ENCODE measurements around the gene C1orf35.

Gene C1orf35

GRCh38 chr1:228102791-228103620 is at the start of gene C1orf35:
Gene C1orf35 (minus strand): TSS chr1:228103325. CDS start chr1:228103227, 98 bp downstream.
- peak; percentile 82 to 91 for DNase-seq (ENCODE audit: extremely low read depth in 1 of 2, low read depth in 1 of 2)

DNA sequence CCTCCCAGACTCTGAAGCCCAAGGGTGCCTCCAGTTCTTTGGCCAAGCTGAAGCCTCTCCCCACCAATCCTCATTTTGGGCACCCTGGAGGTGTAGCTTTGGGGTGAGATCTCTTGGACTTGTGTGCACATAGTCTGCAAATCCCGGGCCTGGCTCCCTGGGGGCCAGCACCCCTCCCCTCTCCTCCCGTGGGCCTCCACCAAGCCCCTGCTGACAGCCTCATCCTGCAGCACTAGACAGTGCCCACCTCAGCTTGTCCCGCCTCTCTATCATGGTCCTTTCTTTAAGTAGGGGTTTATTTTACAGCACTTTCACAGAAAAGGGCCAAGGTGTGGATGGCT is 49.8 kb upstream of the C1orf35 start:
- no peak for DNase-seq (ENCODE audit: extremely low read depth in 1 of 2, low read depth in 1 of 2)

- DNase-seq (ENCODE audit: extremely low read depth in 1 of 2, low read depth in 1 of 2), result no peak
Measured at GRCh38 chr1:228152097-228152917, 49.2 kb upstream of the C1orf35 start.

DNA sequence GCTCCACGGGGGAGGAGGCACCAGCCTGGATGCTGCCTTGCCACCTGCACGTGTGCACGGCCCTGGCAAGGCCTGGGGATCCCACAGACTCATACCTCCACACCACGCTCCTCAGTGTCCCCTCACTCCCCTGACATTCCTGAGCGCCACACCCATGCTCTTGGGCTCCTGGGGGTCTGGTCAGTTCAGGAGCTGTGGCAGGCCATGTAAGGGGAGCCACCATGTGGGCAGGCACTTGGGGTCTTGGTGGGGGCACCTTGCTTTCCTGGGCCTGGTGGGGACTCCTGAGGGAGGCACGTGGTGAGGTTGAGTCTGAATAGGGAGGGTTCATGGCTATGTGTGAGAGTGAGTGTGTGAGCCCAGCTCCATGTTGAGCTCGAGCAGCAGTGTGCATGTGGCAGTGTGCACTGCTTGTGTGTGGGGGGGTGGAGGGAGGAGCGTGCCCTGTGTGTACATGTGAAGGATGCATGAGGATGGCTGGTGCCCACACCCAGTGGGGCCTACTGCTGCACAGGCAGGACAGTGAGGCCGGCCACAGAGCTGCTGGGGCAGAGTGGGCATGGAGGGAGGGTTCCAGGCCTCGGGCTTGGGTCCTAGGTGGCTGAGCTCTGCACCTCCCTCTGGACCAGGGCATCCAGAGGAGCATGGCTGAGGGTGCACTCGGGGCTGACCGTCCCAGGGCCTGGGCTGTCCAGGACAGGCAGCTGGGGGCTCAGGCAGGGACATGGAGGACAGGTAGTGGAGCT is 48.2 kb upstream of the C1orf35 start:
- no peak for DNase-seq (ENCODE audit: extremely low read depth in 1 of 2, low read depth in 1 of 2)

GRCh38 chr1:228150461-228151179 is 47.5 kb upstream of the C1orf35 start:
- no peak for DNase-seq (ENCODE audit: extremely low read depth in 1 of 2, low read depth in 1 of 2)

GRCh38 chr1:228150120-228150460 is 47.0 kb upstream of the C1orf35 start:
- no peak for DNase-seq (ENCODE audit: extremely low read depth in 1 of 2, low read depth in 1 of 2)

DNA sequence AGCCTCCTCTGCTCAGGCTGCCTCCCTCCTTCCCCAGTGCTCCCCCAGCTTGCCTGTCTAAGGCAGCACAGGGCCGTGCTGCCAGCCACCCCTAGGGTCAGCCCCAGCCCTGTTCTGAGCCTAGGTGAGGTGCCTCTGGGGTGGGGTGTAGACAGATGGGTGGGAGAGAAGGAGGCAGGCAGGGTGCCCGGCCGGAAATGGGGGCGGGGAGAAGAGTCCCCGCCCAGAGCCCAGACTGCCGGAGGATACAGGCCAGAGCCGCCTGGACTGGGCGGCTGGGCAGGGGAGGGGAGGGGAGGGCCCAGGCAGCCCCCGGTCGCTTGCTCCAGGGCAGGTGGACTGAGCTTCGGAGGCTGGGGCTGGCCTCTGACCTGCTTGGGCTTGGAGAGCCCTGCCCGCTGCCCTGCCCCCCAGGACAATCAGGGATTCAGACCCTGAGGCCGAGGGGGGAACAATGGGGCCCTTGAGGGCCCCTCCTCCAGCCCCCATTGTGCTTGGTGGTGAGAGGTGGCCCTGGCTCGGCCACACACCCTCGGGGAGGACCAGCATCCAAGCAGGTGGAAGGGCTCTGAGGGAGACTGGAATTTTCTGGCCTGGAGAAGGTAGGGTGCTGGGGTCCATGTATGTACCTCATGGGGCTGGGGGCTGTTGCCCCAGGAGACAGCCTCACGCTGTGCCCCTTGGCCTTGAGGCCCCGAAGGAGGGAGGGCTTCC is 46.4 kb upstream of the C1orf35 start, which contains the start of gene GJC2:
TSS of gene GJC2 (plus strand) at position 525 of the 714 bp plus-strand sequence. CDS start 7,829 bp downstream, outside the sequence.
- no peak for DNase-seq (ENCODE audit: extremely low read depth in 1 of 2, low read depth in 1 of 2)

- DNase-seq (ENCODE audit: extremely low read depth in 1 of 2, low read depth in 1 of 2), result no peak
Measured at GRCh38 chr1:228148935-228149405, 45.8 kb upstream of the C1orf35 start.

- DNase-seq (ENCODE audit: extremely low read depth in 1 of 2, low read depth in 1 of 2), result no peak
Measured at GRCh38 chr1:228148196-228148861, 45.2 kb upstream of the C1orf35 start.

DNA sequence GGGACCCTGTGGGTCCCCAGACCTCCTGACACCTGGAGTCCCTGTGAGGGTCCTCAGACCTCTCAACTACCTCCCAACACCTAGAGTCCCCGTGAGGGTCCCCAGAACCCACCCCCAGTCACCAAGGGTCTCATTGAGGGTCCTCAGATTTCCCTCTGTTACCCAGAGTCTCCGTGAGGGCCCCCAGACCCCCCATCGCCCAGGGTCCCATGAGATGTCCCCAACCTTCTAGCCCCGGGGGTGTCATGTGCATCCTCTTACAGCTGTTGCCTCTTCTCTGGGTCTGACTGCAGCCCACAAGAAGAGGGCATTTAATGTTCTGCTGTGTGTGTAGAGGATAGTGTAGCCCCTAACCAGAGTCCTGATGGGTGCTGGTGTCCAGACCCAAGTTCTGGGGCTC is 44.6 kb upstream of the C1orf35 start:
- no peak for DNase-seq (ENCODE audit: extremely low read depth in 1 of 2, low read depth in 1 of 2)

GRCh38 chr1:228147151-228147693 is 44.1 kb upstream of the C1orf35 start:
- DNase-seq (ENCODE audit: extremely low read depth in 1 of 2, low read depth in 1 of 2), result no peak

- no peak for DNase-seq (ENCODE audit: extremely low read depth in 1 of 2, low read depth in 1 of 2)
Measured at GRCh38 chr1:228146417-228147150, 43.5 kb upstream of the C1orf35 start.

DNA sequence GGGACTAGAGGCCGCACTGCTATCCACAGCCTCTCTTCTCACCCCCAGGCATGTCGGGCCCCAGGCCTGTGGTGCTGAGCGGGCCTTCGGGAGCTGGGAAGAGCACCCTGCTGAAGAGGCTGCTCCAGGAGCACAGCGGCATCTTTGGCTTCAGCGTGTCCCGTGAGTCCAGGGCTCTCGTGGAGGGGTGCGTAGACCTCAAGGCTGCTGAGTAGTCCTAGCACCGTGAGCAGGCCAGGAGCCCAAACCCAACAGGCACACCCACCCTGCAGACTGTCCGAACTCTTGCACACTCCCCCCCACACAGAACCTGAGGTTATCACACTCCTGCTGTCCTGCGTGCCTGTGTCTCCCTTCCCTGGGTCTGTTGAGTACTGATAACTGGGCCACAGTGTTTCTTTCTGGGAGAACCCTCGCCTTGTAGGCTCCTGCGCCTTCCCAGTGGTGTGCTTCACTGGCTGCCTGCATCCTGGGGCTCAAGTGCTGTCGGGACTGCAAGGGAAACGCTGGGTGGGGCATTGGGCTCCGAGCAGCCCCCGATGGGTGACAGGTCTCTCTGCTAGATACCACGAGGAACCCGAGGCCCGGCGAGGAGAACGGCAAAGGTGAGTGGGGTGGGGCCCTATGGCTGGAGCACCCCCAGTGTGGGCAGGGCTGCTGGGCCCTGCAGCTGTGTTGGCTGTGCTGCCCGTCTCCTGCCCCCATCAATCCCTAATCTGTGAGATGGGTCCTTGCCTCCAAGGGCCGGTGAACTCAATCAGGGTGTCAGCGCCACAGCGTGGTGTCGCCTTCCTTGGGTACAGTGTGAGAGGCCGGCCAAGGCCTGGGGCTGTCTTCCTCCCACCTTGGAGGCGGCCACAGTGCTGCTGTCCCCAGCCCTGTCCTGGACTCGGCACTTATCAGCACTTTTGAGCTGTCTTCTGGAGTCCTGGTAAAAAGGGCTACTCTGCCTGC is 42.6 kb upstream of the C1orf35 start:
- DNase-seq (ENCODE audit: extremely low read depth in 1 of 2, low read depth in 1 of 2), result no peak

DNA sequence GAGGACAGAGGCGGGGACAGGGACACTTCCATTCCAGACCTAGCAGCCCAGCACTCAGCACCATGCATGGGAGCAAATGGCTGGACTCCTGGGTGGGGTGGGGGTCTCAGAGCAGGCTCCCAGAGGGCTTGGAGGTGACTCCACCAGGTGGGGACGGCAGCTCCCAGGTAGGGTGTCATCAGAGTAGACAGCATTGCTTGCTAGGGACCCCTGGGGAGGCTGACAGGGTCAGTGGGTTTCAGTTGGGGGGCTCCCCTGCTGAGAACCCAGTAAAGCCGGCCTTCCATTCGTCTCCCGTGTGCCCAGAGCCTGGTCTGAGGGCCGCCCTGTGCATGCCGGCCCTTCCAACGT is 41.8 kb upstream of the C1orf35 start:
- no peak for DNase-seq (ENCODE audit: extremely low read depth in 1 of 2, low read depth in 1 of 2)

DNA sequence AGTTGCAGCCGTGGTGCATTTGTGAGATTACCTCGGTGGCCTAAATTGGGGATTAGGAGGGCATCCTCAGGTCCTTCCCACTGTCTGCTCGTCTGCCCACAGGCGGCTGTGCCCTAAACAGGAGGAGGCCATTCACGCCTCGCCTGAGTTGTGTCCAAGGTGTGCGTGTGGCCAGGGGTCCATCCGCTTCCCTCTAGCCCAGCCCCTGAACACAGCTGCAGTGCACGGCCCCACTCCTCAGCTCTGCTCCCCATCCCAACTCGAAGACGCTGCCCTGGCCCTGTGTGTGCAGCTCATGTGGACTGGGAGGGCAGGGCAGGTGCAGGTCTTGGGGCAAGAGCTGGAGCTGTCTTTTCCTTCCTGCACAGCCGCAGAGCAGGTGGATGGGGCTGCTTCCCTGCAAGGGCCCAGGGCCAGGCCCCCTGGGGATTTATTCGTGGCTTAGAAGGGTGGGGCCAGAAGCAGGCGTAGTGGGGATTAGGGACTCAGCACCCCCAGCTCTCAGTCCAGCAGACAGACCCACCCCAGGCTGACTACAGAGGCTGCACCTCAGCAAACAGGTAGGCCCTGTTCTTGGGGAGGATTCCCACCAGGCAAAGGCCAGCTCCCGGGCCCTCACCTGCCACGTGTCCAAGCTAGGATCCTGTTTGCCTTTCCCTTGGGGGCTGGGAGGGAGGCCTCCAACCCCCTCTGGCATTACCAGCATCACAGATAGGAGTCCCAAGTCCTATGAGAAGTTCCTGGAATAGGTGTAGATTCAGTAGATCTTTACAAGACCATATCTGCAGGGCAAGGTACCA is 41.3 kb upstream of the C1orf35 start:
- no peak for DNase-seq (ENCODE audit: extremely low read depth in 1 of 2, low read depth in 1 of 2)

DNA sequence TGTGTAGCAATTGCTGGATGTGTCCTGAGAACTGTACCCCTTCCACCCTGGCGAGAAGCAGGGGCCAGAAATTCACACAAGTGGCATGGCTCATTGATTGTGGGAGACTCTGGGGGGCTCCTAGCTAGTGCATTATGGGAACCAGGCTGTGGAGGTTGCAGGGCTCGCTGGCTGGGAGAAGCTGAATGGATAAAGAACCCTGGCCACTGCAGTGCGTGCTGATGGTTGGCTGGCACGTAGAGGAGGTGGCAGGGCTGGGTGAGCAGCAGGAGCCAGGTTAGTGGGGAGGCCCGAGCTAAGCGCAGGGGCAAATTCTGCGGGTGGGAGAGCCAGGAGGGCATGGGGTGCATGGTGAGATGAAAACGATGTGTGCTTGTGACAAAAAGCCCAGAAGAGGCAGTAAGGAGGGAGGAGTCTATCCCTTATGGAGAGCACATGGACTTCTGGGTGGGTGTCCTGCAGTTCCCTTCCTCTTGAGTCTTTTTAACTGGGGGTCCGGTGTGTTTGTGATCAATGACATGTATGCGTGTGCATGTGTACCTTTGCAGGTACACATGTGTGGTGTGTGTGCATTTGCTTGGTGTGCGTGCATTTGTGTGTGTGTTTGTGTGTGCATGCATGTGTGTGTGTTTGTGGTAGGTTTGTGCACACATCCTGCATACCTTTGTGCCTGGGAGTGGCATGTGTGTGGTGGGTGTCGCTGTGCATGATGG is 40.5 kb upstream of the C1orf35 start:
- no peak for DNase-seq (ENCODE audit: extremely low read depth in 1 of 2, low read depth in 1 of 2)

All from activated CD8-positive, alpha-beta memory T cell treated with anti-CD3 and anti-CD28 coated beads for 1 hour (primary cell).